Activated naive CD4-positive, alpha-beta T cell (primary cell): Measurements from ENCODE around the gene ABTB2.

ENCODE experiments used
- DNase-seq, 4 experiments: peaks; one replicate each; lab custom pipeline; 2025; lab: John Stamatoyannopoulos, UW

ABTB2 gene

GRCh38 chr11:34150494-34151151 is 207.2 kb downstream of the ABTB2 start:
- DNase-seq: no peak

- no peak for DNase-seq
These were observed 208.0 kb downstream of the ABTB2 start for GRCh38 chr11:34149786-34150185.

- no peak for DNase-seq
These were observed 208.5 kb downstream of the ABTB2 start for GRCh38 chr11:34149274-34149673.

DNA sequence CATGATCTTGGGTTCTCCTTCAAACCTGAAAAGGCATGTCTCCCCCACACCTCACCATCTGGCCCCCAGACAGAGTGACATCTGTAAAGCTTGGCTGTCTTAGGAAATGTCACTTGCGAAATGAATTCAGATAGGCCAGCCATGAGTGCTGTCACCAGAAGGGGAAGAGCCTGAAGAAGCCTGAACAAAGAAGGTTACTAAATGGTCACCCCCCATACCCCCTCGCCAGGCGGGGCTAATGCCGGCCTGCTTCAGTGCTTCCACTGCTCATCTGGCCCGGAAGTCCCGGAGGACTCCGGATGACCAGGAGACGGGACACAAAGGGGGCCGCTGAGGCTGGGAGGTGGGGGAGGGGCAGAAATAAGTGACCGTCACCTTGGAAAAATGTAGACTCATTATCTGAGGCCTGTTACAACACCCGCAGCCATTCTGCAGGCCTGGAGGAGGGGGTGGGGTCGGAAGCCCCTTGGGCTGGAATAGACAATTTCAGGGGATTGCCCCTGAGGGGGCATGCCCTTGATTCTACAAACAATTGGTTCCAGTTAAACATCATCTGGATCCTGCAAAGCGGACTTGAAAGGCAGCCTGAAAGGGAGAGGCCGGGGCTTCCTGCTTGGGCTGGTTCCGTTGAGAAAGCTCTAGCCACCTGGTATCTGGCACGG is 209.2 kb downstream of the ABTB2 start:
- DNase-seq: no peak

GRCh38 chr11:34147581-34147980 is 210.2 kb downstream of the ABTB2 start:
- DNase-seq: no peak

- DNase-seq: no peak
These were observed 210.9 kb downstream of the ABTB2 start for GRCh38 chr11:34146866-34147265.

- no peak for DNase-seq
These were observed 211.4 kb downstream of the ABTB2 start for GRCh38 chr11:34146411-34146810.

GRCh38 chr11:34145847-34146381 is 211.9 kb downstream of the ABTB2 start:
- no peak for DNase-seq

DNA sequence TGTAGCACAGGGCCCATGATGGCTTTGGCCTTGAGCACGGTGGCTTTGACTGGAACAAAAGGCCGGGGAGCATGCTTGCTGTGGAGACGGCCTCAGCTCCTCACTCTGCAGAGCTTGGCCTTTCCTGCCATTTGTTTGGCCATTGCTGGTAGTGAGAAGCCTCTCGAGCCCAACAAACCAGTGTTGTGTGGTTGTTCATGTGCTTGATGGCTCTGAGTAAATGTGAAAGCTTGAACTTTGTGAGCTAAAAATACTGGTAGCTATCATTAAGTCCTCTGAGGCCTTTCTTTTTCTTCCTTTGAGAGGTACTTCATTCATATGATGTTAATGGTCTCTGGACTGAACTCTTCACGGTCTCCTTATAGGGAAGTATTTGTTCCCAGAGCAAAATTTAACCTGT is 212.7 kb downstream of the ABTB2 start:
- DNase-seq: no peak

DNA sequence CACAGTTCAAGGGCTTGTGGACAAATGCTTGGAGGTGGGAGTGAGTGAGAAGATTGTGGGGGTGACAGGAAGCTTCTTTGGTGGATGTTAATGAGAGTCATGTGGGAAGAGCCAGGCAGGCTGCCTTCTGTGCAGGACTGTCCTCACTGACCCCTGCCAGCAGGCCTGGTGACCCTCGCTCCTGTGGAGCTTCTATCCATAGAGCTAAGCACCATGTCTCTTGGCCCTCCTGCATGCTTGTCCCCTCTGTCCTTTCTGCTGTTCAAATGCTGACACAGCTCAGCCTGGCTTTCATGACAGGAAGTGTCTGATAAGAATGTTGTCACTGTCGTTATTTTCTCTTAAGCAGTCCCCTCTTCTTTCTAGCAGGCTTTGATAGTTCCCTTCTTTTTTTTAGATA is 214.8 kb downstream of the ABTB2 start:
- DNase-seq: no peak

DNA sequence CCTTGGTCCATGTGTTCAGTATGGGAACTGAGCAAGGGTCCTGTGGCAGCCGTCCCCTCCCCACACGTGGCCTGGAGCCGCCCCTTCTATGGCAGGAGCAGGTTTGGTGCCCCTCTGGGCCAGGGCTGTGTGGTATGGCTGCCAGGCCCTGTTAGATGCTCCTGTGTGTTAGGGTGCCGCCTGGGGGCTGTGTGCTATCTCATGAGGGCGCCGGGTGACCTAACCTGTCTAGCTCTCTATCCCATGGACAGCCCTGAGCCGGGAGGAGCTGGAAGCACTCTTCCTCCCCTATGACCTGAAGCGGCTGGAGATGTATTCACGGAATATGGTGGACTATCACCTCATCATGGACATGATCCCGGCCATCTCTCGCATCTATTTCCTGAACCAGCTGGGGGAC is 217.7 kb downstream of the ABTB2 start:
- no peak for DNase-seq

DNA sequence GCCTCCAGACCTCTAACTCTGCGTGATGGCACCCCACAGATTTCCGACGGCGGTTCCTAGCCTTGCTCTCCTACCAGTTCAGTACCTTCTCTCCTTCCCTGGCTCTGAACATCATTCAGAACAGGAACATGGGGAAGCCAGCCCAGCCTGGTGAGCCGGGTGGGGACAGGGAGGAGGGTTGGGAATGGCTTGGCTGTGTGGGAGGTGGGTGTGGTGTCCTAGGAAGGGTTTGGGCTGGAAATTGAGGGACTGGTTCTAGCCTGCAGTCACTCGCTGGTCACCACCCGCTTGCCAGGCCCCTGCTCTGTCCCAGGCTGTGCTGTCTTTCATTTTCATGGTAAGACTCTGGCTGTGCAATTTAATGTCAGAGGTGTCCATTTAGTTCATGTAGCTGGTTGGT is 218.5 kb downstream of the ABTB2 start:
- DNase-seq: no peak

DNA sequence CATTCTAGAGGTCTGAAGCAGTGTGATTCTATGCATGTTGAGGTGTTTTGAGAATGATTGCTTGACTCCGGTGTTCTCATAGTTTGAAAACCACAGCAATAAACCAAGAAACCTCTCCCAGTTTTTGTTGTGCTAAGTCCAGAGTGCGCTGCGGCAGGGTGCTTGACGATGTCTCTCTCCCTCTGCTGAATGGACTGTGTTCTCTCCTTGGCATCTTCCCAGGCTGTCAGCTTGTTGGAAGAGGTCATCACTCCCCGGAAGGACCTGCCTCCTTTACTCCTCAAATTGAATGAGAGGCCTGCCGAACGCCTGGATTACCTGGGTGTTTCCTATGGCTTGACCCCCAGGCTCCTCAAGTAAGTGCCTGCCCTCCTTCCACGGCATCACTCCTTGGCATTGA is 221.4 kb downstream of the ABTB2 start:
- no peak for DNase-seq

DNA sequence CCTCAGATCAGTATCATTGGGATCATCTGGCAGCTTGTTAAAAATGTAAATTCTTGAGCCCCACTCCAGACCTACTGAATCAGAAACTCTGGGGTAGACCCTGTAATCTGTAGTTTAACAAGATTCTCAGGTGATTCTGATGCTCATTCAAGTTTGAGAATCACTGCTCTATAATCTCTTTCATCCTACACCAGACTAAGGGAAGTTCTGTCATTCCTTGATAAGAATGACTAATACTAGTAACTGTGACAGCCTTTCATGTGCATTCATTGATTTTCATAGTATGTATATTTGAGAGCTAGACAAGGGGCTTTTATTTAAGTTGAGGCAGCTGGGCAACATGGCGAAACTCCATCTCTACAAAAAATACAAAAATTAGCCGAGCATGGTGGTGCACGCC is 222.4 kb downstream of the ABTB2 start:
- DNase-seq: no peak

- DNase-seq: no peak
These were observed 223.0 kb downstream of the ABTB2 start for GRCh38 chr11:34134765-34135164.

- no peak for DNase-seq
These were observed 225.4 kb downstream of the ABTB2 start for GRCh38 chr11:34132261-34132965.

DNA sequence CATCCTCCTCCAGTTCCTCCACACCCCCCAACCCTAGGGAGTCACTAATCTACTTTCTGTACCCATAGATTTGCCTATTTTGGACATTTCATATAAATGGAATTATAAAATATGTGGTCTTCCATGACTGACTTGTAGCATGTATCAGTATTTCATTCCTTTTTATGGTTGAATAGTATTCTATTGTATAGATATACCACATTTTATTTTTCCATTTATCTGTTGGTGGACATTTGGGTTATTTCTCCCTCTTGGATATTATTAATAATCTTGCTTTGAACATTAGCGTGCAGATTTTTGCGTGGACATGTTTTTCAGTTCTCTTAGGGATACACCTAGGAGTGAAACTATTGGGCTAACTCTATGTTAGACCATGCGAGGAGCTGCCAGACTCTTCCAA is 229.0 kb downstream of the ABTB2 start:
- DNase-seq: no peak

DNA sequence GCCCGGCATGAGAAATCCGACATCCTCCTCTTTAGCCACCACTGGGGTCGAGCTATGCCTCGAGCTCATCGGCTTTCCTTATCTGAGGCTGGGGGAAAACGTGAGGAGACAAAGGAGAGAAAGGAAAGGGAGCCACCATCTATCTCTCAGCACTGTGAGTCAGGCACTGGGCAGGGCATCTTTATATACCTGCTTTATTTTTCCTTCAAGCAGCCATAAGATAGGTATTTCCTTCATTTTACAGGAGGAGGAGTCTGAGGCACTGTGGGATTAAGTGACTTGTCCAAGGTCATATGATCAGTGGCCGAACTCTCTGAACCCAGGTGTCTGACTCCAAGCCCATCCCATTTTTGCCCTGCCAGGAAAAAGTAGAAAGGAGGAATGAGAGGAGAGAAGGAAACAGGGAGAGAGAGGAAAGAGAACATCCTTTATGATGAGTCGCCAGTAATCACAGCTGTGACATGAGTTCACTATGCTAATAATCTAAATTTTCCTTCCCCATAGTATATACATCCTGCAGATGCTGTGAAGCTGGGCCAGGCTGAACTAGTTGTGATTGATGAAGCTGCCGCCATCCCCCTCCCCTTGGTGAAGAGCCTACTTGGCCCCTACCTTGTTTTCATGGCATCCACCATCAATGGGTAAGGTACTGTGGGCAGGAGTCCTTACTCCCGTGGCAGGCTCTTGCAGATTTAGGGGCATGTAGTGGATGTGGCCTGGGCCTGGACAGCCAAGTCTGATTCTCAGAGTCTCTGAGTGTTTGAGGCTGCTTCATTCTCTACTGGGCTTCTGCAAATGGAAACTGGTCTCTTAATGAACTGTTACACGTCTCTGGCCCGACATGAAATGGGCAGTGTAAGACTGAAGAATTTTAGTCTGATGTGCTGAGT is 230.6 kb downstream of the ABTB2 start:
- DNase-seq: no peak

DNA sequence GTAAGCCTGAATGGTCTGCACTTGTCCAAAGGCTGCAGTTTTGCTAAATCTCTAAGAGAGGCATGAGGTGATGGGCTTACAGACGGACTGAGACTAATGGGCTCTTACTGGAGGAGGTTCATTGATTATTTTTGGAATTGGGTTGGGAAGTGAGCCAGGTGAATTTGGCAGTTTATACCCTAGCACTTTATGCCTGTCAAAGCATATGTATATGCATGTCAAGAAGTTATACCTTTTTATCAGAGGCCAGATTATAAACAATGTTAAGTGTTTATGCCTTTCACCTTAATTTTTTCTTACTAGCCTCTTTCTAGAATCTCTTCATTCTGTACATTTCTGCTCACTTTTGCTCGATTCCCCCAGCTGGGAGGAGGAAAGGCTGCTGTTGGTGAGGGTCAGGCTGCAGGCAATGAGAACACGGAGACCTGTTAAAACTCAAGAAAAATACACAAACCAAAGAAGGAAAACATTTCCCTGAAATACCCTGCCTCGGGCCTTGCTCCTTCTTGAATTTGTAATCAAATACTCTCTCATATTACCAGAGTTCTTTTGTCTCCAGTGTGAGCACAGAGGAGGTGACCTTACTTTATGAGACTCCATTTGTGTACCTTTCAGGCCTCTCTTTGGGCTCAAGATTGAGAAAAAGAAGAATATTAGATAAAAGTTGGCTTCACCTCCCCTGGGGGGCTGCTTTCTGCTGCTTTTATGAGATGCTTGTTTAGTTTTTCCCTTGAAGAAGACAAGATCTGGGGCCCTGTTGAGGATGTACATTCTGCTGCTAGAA is 232.7 kb downstream of the ABTB2 start:
- no peak for DNase-seq

GRCh38 chr11:34120651-34121050 is 237.2 kb downstream of the ABTB2 start:
- no peak for DNase-seq

DNA sequence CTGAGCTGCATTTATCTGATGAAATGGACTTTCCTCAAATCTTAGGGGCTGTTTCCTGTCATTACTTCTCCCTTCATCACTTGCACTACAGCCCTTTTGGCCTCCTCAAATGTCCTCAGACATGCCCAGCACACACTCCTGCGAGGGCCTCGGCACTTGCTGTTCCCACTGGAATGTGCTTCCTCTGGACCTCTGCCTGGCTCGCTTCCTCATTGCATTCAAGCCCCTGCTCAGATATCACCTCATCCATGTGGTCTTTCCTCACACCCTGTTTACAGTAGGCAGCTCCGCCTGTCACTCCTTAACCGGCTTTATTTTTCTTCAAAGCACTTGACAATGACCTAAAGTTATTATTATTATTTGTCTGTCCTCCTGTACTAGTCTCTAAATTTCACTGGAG is 243.3 kb downstream of the ABTB2 start:
- no peak for DNase-seq
